NCI-H2196 (cell line): Measurements from ENCODE around the gene CLIC2.
"Not testable (repeated sequence)": the region's sequence is repeated elsewhere in the genome, so short reads cannot be mapped to it uniquely, and the experiment has no call there.

ENCODE experiments used
- DNase-seq: peaks from one replicate; lab custom pipeline; 2025; ENCODE audit not compliant: unreplicated experiment; lab: John Stamatoyannopoulos, UW

CLIC2 gene

GRCh38 chrX:155334486-155335336, at the start of gene CLIC2:
CLIC2 (minus strand) TSS chrX:155334614; CDS start chrX:155334427, 187 bp downstream.
- DNase-seq, result peak; percentile 53

GRCh38 chrX:155382529-155382967, 48.1 kb upstream of the CLIC2 start:
- DNase-seq, result not testable (repeated sequence)

GRCh38 chrX:155381843-155382528, 47.6 kb upstream of the CLIC2 start, which contains the start of gene F8A2:
F8A2 (plus strand) TSS chrX:155382095; CDS start chrX:155382115, 20 bp downstream.
- not testable (repeated sequence) for DNase-seq

- not testable (repeated sequence) for DNase-seq
Observed at GRCh38 chrX:155379802-155380201, 45.4 kb upstream of the CLIC2 start.

GRCh38 chrX:155373777-155374458, 39.5 kb upstream of the CLIC2 start:
- DNase-seq, result not testable (repeated sequence)

- not testable (repeated sequence) for DNase-seq
Observed at GRCh38 chrX:155363712-155364111, 29.3 kb upstream of the CLIC2 start.

GRCh38 chrX:155349448-155349847, 15.0 kb upstream of the CLIC2 start:
- DNase-seq, result not testable (repeated sequence)

- not testable (repeated sequence) for DNase-seq
Observed at GRCh38 chrX:155345689-155346088, 11.3 kb upstream of the CLIC2 start.

- not testable (repeated sequence) for DNase-seq
Observed at GRCh38 chrX:155335337-155335712, 911 bp upstream of the CLIC2 start.

- DNase-seq, result no peak
Observed at GRCh38 chrX:155333544-155334100, 792 bp downstream of the CLIC2 start.

GRCh38 chrX:155330992-155331391, 3.4 kb downstream of the CLIC2 start:
- no peak for DNase-seq

GRCh38 chrX:155329293-155329692, 5.1 kb downstream of the CLIC2 start:
- no peak for DNase-seq

GRCh38 chrX:155326610-155327009, 7.8 kb downstream of the CLIC2 start:
- DNase-seq, result no peak

- no peak for DNase-seq
Observed at GRCh38 chrX:155314260-155314659, 20.2 kb downstream of the CLIC2 start.

GRCh38 chrX:155313766-155314165, 20.6 kb downstream of the CLIC2 start:
- no peak for DNase-seq

GRCh38 chrX:155293771-155294170, 40.6 kb downstream of the CLIC2 start:
- DNase-seq, result no peak

- DNase-seq, result no peak
Observed at GRCh38 chrX:155279873-155280272, 54.5 kb downstream of the CLIC2 start.

GRCh38 chrX:155270969-155271368, 63.4 kb downstream of the CLIC2 start:
- no peak for DNase-seq

GRCh38 chrX:155267995-155268394, 66.4 kb downstream of the CLIC2 start:
- DNase-seq, result not testable (repeated sequence)

GRCh38 chrX:155266439-155266838, 68.0 kb downstream of the CLIC2 start:
- DNase-seq, result no peak
